SK-N-SH (cell line): ENCODE measurements around the gene CRTC1. TPM values are rescaled to one million over a fixed set of nuclear protein-coding genes. Genes with fewer than 3 reads are reported as not detected.

Experiments used
- CTCF ChIA-PET: fragments of 300-600, 350-600 bp; formaldehyde crosslinking; extraction: SDS; loops from one replicate; lab custom pipeline; 2021; lab: Yijun Ruan, JAX
- POLR2A ChIA-PET: fragments of 350-600 bp; sonication (Branson Sonifier 250); formaldehyde crosslinking; extraction: SDS; loops from one replicate; lab custom pipeline; 2020; ENCODE audit warnings: antibody characterized with exemption, inconsistent platforms; lab: Yijun Ruan, JAX
- DNase-seq: peaks from one replicate; pipeline ENCODE4 v3.0.0; 2012
- H2AFZ ChIP-seq: fragments of 200-600 bp; sonication (generic); 2 replicates; pipeline ENCODE4 v1.8.1; 2016; ENCODE audit warnings: antibody characterized with exemption, mild to moderate bottlenecking, low read depth
- H3F3A ChIP-seq: fragments of 200-600 bp; sonication (generic); replicated peaks from 2 replicates; pipeline ENCODE3; 2016; ENCODE audit warnings: antibody characterized with exemption, mild to moderate bottlenecking; ENCODE audit not compliant: insufficient read depth
- H3K27ac ChIP-seq, 2 experiments: fragments of 200-500 bp in 1 of 2; fragments of 200-600 bp in 1 of 2; sonication (Bioruptor generic) in 1 of 2; sonication (generic), shearing (Covaris generic) in 1 of 2; 2 replicates each; pipeline versions ENCODE4 v1.5.1 to v1.6.1; 2014 to 2016; ENCODE audit warnings: low read depth in 2 of 2, inconsistent platforms in 1 of 2, low read length in 1 of 2, mild to moderate bottlenecking in 1 of 2, mixed read lengths in 1 of 2
- H3K27me3 ChIP-seq: fragments of 200-600 bp; sonication (generic), shearing (Covaris generic); 2 replicates; pipeline ENCODE4 v1.6.1; 2016; ENCODE audit warnings: mixed run types; ENCODE audit not compliant: insufficient read depth
- H3K36me3 ChIP-seq, 2 experiments: fragments of 200-500 bp in 1 of 2; fragments of 200-600 bp in 1 of 2; sonication (Bioruptor generic) in 1 of 2; sonication (generic) in 1 of 2; replicated peaks in 1 of 2; 2 replicates each; pipeline versions ENCODE3 to v1.5.1; 2014 to 2016; ENCODE audit warnings: low read length in 1 of 2, mild to moderate bottlenecking in 1 of 2; ENCODE audit not compliant: insufficient read depth in 2 of 2, control insufficient read depth in 1 of 2
- H3K4me1 ChIP-seq, 2 experiments: fragments of 200-500 bp in 1 of 2; fragments of 200-600 bp in 1 of 2; sonication (Bioruptor generic) in 1 of 2; sonication (generic), shearing (Covaris generic) in 1 of 2; 2 replicates each; pipeline versions ENCODE4 v1.5.1 to v1.6.1; 2014 to 2016; ENCODE audit warnings: low read depth in 1 of 2, low read length in 1 of 2, mixed run types in 1 of 2; ENCODE audit not compliant: insufficient read depth in 2 of 2, control insufficient read depth in 1 of 2
- H3K4me2 ChIP-seq: fragments of 200-600 bp; sonication (generic), shearing (Covaris generic); 2 replicates; pipeline ENCODE4 v1.6.1; 2017; ENCODE audit warnings: mixed run types
- H3K4me3 ChIP-seq, 2 experiments: fragments of 200-500 bp in 1 of 2; fragments of 200-600 bp in 1 of 2; sonication (Bioruptor generic) in 1 of 2; sonication (generic), shearing (Covaris generic) in 1 of 2; 2 replicates each; pipeline versions ENCODE4 v1.5.1 to v1.8.1; 2014 to 2016; ENCODE audit warnings: low read depth in 2 of 2, inconsistent platforms in 1 of 2, low read length in 1 of 2, mild to moderate bottlenecking in 1 of 2, mixed read lengths in 1 of 2, moderate library complexity in 1 of 2
- H3K79me2 ChIP-seq: fragments of 200-600 bp; sonication (generic); 2 replicates; pipeline ENCODE4 v1.8.1; 2017; ENCODE audit warnings: mild to moderate bottlenecking; ENCODE audit not compliant: insufficient read depth
- H3K9ac ChIP-seq: fragments of 200-600 bp; sonication (generic); 2 replicates; pipeline ENCODE4 v1.6.1; 2017; ENCODE audit warnings: mixed run types
- H3K9me2 ChIP-seq: fragments of 200-600 bp; sonication (generic); 2 replicates; pipeline ENCODE4 v1.6.1; 2017; ENCODE audit warnings: mixed run types
- H3K9me3 ChIP-seq: fragments of 200-600 bp; sonication (generic); 2 replicates; pipeline ENCODE4 v1.6.1; 2017; ENCODE audit warnings: mixed run types, mild to moderate bottlenecking, moderate library complexity
- H4K20me1 ChIP-seq: fragments of 200-600 bp; sonication (generic); 2 replicates; pipeline ENCODE4 v1.6.1; 2017; ENCODE audit warnings: mild to moderate bottlenecking, mixed run types; ENCODE audit not compliant: insufficient read depth
- CHD2 ChIP-seq: fragments of 150-350 bp; IDR thresholded peaks from 2 replicates; pipeline ENCODE4 v1.6.1; 2018; ENCODE audit warnings: low read length; ENCODE audit not compliant: partially characterized antibody
- ELF1 ChIP-seq: IDR thresholded peaks from 2 replicates; pipeline ENCODE4 v1.4.0; 2012
- EP300 ChIP-seq, 2 experiments: IDR thresholded peaks; 2 replicates each; pipeline versions ENCODE4 v1.4.0 to v1.6.1; 2012; ENCODE audit warnings: borderline replicate concordance in 1 of 2, low read depth in 1 of 2, low read length in 1 of 2
- EZH2phosphoT487 ChIP-seq: fragments of 200-600 bp; sonication (generic); IDR thresholded peaks from 2 replicates; pipeline ENCODE4 v1.6.1; 2017; ENCODE audit warnings: low read depth, mixed run types, mild to moderate bottlenecking, antibody characterized with exemption, moderate library complexity, borderline replicate concordance
- FOSL2 ChIP-seq: IDR thresholded peaks from 2 replicates; pipeline ENCODE4 v1.4.0; 2012; ENCODE audit warnings: low read depth, mild to moderate bottlenecking, moderate library complexity, borderline replicate concordance
- IRF3 ChIP-seq: fragments of 150-350 bp; IDR thresholded peaks from 2 replicates; pipeline ENCODE4 v1.6.1; 2016; ENCODE audit warnings: mild to moderate bottlenecking, low read depth, low read length
- MEF2A ChIP-seq: IDR thresholded peaks from 2 replicates; pipeline ENCODE4 v1.4.0; 2012; ENCODE audit warnings: low read depth, borderline replicate concordance
- NFIC ChIP-seq: IDR thresholded peaks from 2 replicates; pipeline ENCODE4 v1.4.0; 2012; ENCODE audit warnings: borderline replicate concordance
- PBX3 ChIP-seq: IDR thresholded peaks from 2 replicates; pipeline ENCODE4; 2012
- POLR2AphosphoS5 ChIP-seq: IDR thresholded peaks from 2 replicates; pipeline ENCODE4 v1.6.1; 2012; ENCODE audit warnings: low read depth, low read length
- RCOR1 ChIP-seq: fragments of 150-350 bp; IDR thresholded peaks from 2 replicates; pipeline ENCODE4 v1.6.1; 2017; ENCODE audit warnings: antibody characterized with exemption, low read length
- RXRA ChIP-seq: IDR thresholded peaks from 2 replicates; pipeline ENCODE4 v1.4.0; 2012; ENCODE audit warnings: low read depth, mild to moderate bottlenecking, borderline replicate concordance
- SIN3A ChIP-seq: IDR thresholded peaks from 2 replicates; pipeline ENCODE4 v1.6.1; 2012; ENCODE audit warnings: low read depth, mild to moderate bottlenecking, low read length, moderate library complexity, borderline replicate concordance
- SMC3 ChIP-seq: IDR thresholded peaks from 2 replicates; pipeline ENCODE4 v1.6.1; 2012; ENCODE audit warnings: low read depth, low read length, improper control_type of control experiment
- TAF1 ChIP-seq: IDR thresholded peaks from 2 replicates; pipeline ENCODE4 v1.6.1; 2012; ENCODE audit warnings: low read depth, mild to moderate bottlenecking, low read length, moderate library complexity, borderline replicate concordance
- TCF12 ChIP-seq: IDR thresholded peaks from 2 replicates; pipeline ENCODE4 v1.4.0; 2012
- WGBS: methylation state at CpG from one replicate; pipeline ENCODE4 v1.1.6; 2017; ENCODE audit warnings: low lambda C conversion rate; 5-methylcytosine and 5-hydroxymethylcytosine counted together
- polyA plus RNA-seq, 3 experiments: library from polyadenylated mRNA; depleted of rRNA; stranded (reverse); fragments of >200 nt; gene quantifications; 2 replicates each; pipeline ENCODE4 v1.2.3, GENCODE V29; 2012
- TF ChIP-seq, protein P1 (sequence below): fragments of 150-350 bp; IDR thresholded peaks from 2 replicates; pipeline ENCODE4 v1.6.1; 2017; ENCODE audit warnings: antibody characterized with exemption, low read length, low read depth, borderline replicate concordance

The CRTC1 gene
- polyA plus RNA-seq, 1 of the 3 experiments (the other 2 are of a cell fraction), result 5.0 TPM

DNA sequence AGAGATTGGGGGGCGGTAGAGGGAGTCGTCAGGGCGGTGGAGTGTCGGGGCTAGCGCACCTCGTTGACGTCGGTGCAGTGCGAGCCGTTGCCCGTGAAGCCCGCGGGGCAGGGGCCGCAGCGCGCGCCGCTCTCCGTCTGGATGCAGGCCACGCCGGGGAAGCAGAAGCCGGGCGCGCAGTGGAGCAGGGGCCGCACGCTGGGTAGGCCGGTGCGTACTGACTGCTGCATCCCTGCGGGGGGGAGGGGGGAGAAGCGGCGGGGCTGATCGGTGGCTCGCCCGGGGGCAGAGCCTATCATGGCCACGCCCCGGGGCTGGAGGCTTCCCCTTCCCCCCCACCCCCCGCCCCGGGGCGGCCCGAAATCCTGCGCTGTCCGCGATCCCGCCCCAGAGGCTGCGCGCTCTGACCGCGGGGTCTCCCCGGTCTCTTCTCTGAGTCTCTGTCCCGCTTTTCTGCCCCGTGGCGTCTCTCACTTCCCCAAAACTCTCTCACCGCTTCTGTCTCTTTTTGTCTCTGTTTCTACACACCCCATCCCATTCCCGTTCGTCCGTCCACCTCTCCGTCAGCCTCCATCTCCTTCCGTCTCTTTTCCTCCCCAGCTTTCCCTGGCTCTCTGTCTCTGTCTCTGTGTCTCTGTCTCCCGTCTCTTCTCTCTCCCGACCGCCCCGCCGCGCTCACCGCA lies 106.5 kb downstream of the CRTC1 start:
- Histone ChIP-seq H3K27me3 (peaks cover 62% of the 10 kb centered on the region), H3F3A (peaks cover 12% of the 10 kb centered on the region), H3K4me2 (peak overlapping the region; percentile 11; the same call in 1 of the 2 replicates), H3K9me2 (no peaks in the 10 kb centered on the region), H3K79me2 (no peaks in the 10 kb centered on the region), H3K4me3 (no peak overlapping the region), H3K36me3 (no peaks in the 10 kb centered on the region), H2AFZ (no peak overlapping the region), H3K9me3 (no peaks in the 10 kb centered on the region), H3K4me1 (peaks cover 0 to 15% of the 10 kb centered on the region in 2 experiments; a peak in 1 of 4 replicates), H3K9ac (no peak overlapping the region), H4K20me1 (no peaks in the 10 kb centered on the region), H3K27ac (no peak overlapping the region)
- peak; percentile 69 for DNase-seq
- ChIA-PET CTCF (interaction anchor here (1.3 to 1.6 kb wide), 3 partner anchors 21 to 57 kb away, joined by 3 to 5 read pairs (median 4); no protein-coding TSS in a partner anchor), POLR2A (no interaction called here)
- TF ChIP-seq RCOR1 (no peak), RXRA (no peak), IRF3 (no peak), NFIC (no peak), TAF1 (no peak), CHD2 (no peak), TCF12 (no peak), SIN3A (no peak), EZH2phosphoT487 (no peak), FOSL2 (no peak), MEF2A (no peak), SMC3 (no peak), POLR2AphosphoS5 (no peak), PBX3 (no peak), ELF1 (no peak), EP300 (IDR thresholded peaks at IDR 0.05; ENCODE audit: borderline replicate concordance in 1 of 2, low read depth in 1 of 2, low read length in 1 of 2) (no peak)
- TF ChIP-seq, protein P1, sequence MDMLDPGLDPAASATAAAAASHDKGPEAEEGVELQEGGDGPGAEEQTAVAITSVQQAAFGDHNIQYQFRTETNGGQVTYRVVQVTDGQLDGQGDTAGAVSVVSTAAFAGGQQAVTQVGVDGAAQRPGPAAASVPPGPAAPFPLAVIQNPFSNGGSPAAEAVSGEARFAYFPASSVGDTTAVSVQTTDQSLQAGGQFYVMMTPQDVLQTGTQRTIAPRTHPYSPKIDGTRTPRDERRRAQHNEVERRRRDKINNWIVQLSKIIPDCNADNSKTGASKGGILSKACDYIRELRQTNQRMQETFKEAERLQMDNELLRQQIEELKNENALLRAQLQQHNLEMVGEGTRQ, result no peak
- 7% methylated on average over 31 of the region's 65 CpGs for WGBS
